ENCODE measurements around the gene JMJD8. TPM values are rescaled to one million over a fixed set of nuclear protein-coding genes. Genes with fewer than 3 reads are reported as not detected.

The JMJD8 gene
- total RNA-seq, 2 experiments from 2014 or later: 22.0 to 23.6 TPM

DNA sequence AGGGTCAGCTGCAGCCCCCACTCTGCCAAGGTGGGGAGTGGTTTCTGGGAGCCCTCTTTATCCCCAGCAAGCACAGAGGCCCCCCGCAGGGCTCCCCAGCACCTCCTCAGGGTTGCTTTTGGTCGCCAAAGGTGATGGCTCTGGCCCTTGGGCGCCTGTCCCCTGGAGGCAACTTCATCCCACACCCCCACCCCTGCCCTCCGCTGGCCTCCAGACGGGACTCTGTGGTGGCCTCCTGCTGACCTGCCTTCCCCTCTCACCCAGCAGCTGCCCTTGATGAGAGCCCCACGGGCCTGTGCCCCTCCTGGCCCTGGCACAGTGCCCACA, 24.0 kb downstream of the JMJD8 start:
- no peaks in the 10 kb centered on the region for H3K36me3 Mint-ChIP-seq (ENCODE audit: low read depth)
- H3K27me3 Mint-ChIP-seq: no peaks in the 10 kb centered on the region
- Histone ChIP-seq H3K27me3 (ENCODE audit: control insufficient read depth in 1 of 2, insufficient read depth in 2 of 2, low read length in 2 of 2) (no peaks in the 10 kb centered on the region), H3K4me1 (ENCODE audit: insufficient read depth, low read length) (peaks cover 16% of the 10 kb centered on the region), H3K27ac (ENCODE audit: low read depth in 1 of 2, low read length in 2 of 2) (no peak overlapping the region), H3K4me3 (ENCODE audit: low read length) (no peak overlapping the region), H3K36me3 (ENCODE audit: insufficient read depth, low read length) (no peaks in the 10 kb centered on the region), H3K9me3 (ENCODE audit: control insufficient read depth in 1 of 2, insufficient read depth in 1 of 2, low read length in 2 of 2) (no peaks in the 10 kb centered on the region)
- ChIA-PET CTCF (no interaction called here), POLR2A (interaction anchor here (0.6 kb wide), 1 partner anchor 24 kb away, joined by 3 read pairs; the partner anchor contains the start of gene METTL26)
- no peaks in the 10 kb centered on the region for H3K9me3 Mint-ChIP-seq
- ATAC-seq (ENCODE audit: poor library complexity): no peak
- H3K4me3 Mint-ChIP-seq: no peak overlapping the region
- no peak overlapping the region for H3K27ac Mint-ChIP-seq
- peaks cover 6% of the 10 kb centered on the region for H3K4me1 Mint-ChIP-seq (ENCODE audit: low read depth)
- intact Hi-C loops (cut with DNase I, micrococcal nuclease): loop anchor here in 1 of 2 experiments (5.0 kb wide), 1 partner anchor 68 kb away; the partner anchor contains the start of gene RAB40C
- DNase-seq: no peak
- TF ChIP-seq, protein P1, sequence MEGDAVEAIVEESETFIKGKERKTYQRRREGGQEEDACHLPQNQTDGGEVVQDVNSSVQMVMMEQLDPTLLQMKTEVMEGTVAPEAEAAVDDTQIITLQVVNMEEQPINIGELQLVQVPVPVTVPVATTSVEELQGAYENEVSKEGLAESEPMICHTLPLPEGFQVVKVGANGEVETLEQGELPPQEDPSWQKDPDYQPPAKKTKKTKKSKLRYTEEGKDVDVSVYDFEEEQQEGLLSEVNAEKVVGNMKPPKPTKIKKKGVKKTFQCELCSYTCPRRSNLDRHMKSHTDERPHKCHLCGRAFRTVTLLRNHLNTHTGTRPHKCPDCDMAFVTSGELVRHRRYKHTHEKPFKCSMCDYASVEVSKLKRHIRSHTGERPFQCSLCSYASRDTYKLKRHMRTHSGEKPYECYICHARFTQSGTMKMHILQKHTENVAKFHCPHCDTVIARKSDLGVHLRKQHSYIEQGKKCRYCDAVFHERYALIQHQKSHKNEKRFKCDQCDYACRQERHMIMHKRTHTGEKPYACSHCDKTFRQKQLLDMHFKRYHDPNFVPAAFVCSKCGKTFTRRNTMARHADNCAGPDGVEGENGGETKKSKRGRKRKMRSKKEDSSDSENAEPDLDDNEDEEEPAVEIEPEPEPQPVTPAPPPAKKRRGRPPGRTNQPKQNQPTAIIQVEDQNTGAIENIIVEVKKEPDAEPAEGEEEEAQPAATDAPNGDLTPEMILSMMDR (IDR thresholded peaks at IDR 0.05): no peak

DNA sequence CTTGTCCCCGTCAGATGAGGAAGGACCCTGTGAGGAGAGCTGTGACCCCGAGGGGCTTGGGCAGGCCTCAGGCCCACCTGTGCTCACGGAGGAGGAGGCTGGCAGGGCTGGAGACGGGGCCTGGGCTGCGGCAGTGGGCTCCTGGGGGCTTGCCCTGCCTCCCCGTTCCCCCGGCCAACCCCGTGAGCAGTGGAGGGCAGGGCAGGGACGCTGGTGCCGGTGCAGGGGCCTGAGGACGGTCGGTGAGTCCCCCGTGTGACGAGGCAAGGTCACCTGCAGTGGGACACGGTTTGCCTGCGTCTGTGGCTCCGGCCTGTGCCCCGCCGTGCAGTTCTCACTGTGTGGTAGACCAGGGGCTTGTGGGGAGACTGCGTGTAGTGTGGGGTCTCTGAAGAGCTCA, 24.5 kb downstream of the JMJD8 start:
- Histone ChIP-seq H3K27me3 (ENCODE audit: control insufficient read depth in 1 of 2, insufficient read depth in 2 of 2, low read length in 2 of 2) (no peaks in the 10 kb centered on the region), H3K27ac (ENCODE audit: low read depth in 1 of 2, low read length in 2 of 2) (no peak overlapping the region), H3K4me3 (ENCODE audit: low read length) (no peak overlapping the region), H3K9me3 (ENCODE audit: control insufficient read depth in 1 of 2, insufficient read depth in 1 of 2, low read length in 2 of 2) (no peaks in the 10 kb centered on the region), H3K4me1 (ENCODE audit: insufficient read depth, low read length) (peaks cover 16% of the 10 kb centered on the region), H3K36me3 (ENCODE audit: insufficient read depth, low read length) (no peaks in the 10 kb centered on the region)
- no peaks in the 10 kb centered on the region for H3K27me3 Mint-ChIP-seq
- TF ChIP-seq, protein P1 (IDR thresholded peaks at IDR 0.05): no peak
- CTCF ChIA-PET: no interaction called here
- no peak for DNase-seq
- ATAC-seq (ENCODE audit: poor library complexity): no peak
- POLR2A ChIA-PET: interaction anchor here (0.6 to 1.3 kb wide), 2 partner anchors 10 to 23 kb away, joined by 3 to 4 read pairs; partner anchors contain the start of genes METTL26 and WDR90
- no peak overlapping the region for H3K4me3 Mint-ChIP-seq
- no peak overlapping the region for H3K27ac Mint-ChIP-seq
- peaks cover 6% of the 10 kb centered on the region for H3K4me1 Mint-ChIP-seq (ENCODE audit: low read depth)
- intact Hi-C loops (cut with DNase I, micrococcal nuclease): loop anchor here in 1 of 2 experiments (5.0 kb wide), 1 partner anchor 67 kb away; the partner anchor contains the start of gene RAB40C
- H3K36me3 Mint-ChIP-seq (ENCODE audit: low read depth): no peaks in the 10 kb centered on the region
- H3K9me3 Mint-ChIP-seq: no peaks in the 10 kb centered on the region

- ATAC-seq (ENCODE audit: poor library complexity) (no peak), DNase-seq (no peak)
- Mint-ChIP-seq H3K27me3 (no peaks in the 10 kb centered on the region), H3K4me1 (ENCODE audit: low read depth) (peaks cover 6% of the 10 kb centered on the region), H3K4me3 (no peak overlapping the region), H3K36me3 (ENCODE audit: low read depth) (no peaks in the 10 kb centered on the region), H3K9me3 (no peaks in the 10 kb centered on the region), H3K27ac (no peak overlapping the region)
- TF ChIP-seq, protein P1 (IDR thresholded peaks at IDR 0.05): no peak
- ChIA-PET CTCF (no interaction called here), POLR2A (interaction anchor here (1.3 kb wide), 1 partner anchor 10 kb away, joined by 4 read pairs; the partner anchor contains the start of gene WDR90)
- Histone ChIP-seq H3K27ac (ENCODE audit: low read depth in 1 of 2, low read length in 2 of 2) (no peak overlapping the region), H3K27me3 (ENCODE audit: control insufficient read depth in 1 of 2, insufficient read depth in 2 of 2, low read length in 2 of 2) (no peaks in the 10 kb centered on the region), H3K4me1 (ENCODE audit: insufficient read depth, low read length) (peaks cover 16% of the 10 kb centered on the region), H3K4me3 (ENCODE audit: low read length) (no peak overlapping the region), H3K9me3 (ENCODE audit: control insufficient read depth in 1 of 2, insufficient read depth in 1 of 2, low read length in 2 of 2) (no peaks in the 10 kb centered on the region), H3K36me3 (ENCODE audit: insufficient read depth, low read length) (no peaks in the 10 kb centered on the region)
- intact Hi-C loops (cut with DNase I, micrococcal nuclease): no loop called here
Observed at GRCh38 chr16:658679-659571, 25.2 kb downstream of the JMJD8 start.

Data from CD4-positive, alpha-beta T cell (primary cell).